ENCODE measurements around the gene KLF13.

GRCh38 chr15:31361764-31362515 lies 35.3 kb downstream of the KLF13 start:
- TF ChIP-seq, protein P1, sequence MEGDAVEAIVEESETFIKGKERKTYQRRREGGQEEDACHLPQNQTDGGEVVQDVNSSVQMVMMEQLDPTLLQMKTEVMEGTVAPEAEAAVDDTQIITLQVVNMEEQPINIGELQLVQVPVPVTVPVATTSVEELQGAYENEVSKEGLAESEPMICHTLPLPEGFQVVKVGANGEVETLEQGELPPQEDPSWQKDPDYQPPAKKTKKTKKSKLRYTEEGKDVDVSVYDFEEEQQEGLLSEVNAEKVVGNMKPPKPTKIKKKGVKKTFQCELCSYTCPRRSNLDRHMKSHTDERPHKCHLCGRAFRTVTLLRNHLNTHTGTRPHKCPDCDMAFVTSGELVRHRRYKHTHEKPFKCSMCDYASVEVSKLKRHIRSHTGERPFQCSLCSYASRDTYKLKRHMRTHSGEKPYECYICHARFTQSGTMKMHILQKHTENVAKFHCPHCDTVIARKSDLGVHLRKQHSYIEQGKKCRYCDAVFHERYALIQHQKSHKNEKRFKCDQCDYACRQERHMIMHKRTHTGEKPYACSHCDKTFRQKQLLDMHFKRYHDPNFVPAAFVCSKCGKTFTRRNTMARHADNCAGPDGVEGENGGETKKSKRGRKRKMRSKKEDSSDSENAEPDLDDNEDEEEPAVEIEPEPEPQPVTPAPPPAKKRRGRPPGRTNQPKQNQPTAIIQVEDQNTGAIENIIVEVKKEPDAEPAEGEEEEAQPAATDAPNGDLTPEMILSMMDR (IDR thresholded peaks at IDR 0.05 in 4 of 5, conservative IDR thresholded peaks at IDR 0.05 in 1 of 5) = no peak
- TF ChIP-seq POLR2A (IDR thresholded peaks at IDR 0.05) = no peak
